Measurements from ENCODE around the gene STX1B. TPM values are rescaled to one million over a fixed set of nuclear protein-coding genes. Genes with fewer than 3 reads are reported as not detected.

STX1B gene
- polyA plus RNA-seq, 1 donor (not counting 4 experiments of a cell fraction or from before 2014, with no cell fraction given), result 0.34 TPM

DNA sequence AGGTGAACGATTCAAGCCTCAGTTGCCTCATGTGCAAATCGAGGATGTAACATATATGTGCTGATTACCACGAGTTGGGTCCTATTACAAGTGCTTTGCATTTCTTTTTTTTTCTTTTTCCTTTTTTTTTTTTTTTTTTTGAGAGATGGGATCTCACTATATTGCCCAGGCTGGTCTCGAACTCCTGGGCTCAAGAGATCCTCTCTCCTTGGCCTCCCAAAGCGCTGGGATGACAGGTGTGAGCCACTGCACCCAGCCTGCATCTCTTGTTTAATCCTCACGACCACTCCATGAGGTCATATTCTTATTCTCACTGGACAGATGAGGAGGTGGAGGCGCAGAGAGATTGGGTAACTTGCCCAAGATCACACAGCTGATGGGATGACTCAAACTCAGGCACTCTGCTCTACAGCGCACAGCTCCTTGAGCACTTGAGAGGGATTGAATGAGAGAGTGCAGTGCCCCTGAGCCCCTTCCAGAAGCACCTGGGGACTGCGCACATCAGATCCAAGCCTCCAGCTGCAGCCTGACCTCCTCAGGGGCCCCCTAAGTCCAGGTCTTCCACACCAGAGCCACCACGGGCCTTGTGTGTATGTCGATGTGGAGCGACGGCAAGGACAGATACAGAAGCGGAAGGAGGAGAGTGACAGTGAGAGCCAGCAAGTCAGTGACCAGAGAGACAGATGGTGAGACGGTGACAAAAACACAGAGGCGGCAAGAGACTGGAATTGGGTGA lies 4.9 kb downstream of the STX1B start:
- peaks cover 10% of the 10 kb centered on the region for H3K27me3 ChIP-seq (ENCODE audit: control insufficient read depth, extremely low read depth, insufficient read depth, low read length)
- peaks cover 3% of the 10 kb centered on the region for H3K9me1 ChIP-seq (ENCODE audit: control insufficient read depth, extremely low read depth, insufficient read depth, low read length)
- FAIRE-seq, result no peak
- H3K4me2 ChIP-seq (ENCODE audit: control insufficient read depth, extremely low read depth, insufficient read depth, low read depth, low read length), result no peak overlapping the region
- DNase-seq (ENCODE audit: low read depth, low spot score), result no peak
- no peak overlapping the region for H2AFZ ChIP-seq (ENCODE audit: control insufficient read depth, low read length)
- H3K79me2 ChIP-seq (ENCODE audit: control insufficient read depth, insufficient read depth, low read length), result no peaks in the 10 kb centered on the region
- no peaks in the 10 kb centered on the region for H3K9me3 ChIP-seq (ENCODE audit: control insufficient read depth, low read depth, low read length)
- TF ChIP-seq, protein P1, sequence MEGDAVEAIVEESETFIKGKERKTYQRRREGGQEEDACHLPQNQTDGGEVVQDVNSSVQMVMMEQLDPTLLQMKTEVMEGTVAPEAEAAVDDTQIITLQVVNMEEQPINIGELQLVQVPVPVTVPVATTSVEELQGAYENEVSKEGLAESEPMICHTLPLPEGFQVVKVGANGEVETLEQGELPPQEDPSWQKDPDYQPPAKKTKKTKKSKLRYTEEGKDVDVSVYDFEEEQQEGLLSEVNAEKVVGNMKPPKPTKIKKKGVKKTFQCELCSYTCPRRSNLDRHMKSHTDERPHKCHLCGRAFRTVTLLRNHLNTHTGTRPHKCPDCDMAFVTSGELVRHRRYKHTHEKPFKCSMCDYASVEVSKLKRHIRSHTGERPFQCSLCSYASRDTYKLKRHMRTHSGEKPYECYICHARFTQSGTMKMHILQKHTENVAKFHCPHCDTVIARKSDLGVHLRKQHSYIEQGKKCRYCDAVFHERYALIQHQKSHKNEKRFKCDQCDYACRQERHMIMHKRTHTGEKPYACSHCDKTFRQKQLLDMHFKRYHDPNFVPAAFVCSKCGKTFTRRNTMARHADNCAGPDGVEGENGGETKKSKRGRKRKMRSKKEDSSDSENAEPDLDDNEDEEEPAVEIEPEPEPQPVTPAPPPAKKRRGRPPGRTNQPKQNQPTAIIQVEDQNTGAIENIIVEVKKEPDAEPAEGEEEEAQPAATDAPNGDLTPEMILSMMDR (optimal IDR thresholded peaks at IDR 0.05 in 1 of 3, IDR thresholded peaks at IDR 0.05 in 1 of 3, conservative IDR thresholded peaks at IDR 0.05 in 1 of 3; ENCODE audit: extremely low read depth in 1 of 3, insufficient read depth in 2 of 3, low read length in 3 of 3), result no peak
- no peak for TF ChIP-seq EZH2 (IDR thresholded peaks at IDR 0.05; ENCODE audit: low read length)
- no peaks in the 10 kb centered on the region for H3K36me3 ChIP-seq (ENCODE audit: control insufficient read depth in 2 of 2, extremely low read depth in 1 of 2, insufficient read depth in 2 of 2, low read length in 2 of 2)
- no peak overlapping the region for H3K9ac ChIP-seq (ENCODE audit: control insufficient read depth, extremely low read depth, insufficient read depth, low read length)
- dilution Hi-C loops (cut with MboI; ENCODE audit: extremely low pct_ligation_motif_present, low sequenced_read_pairs), result no loop called here
- no peak overlapping the region for H3K27ac ChIP-seq (ENCODE audit: control insufficient read depth, insufficient read depth, low read length)
- no peak overlapping the region for H3K4me3 ChIP-seq (ENCODE audit: control insufficient read depth in 2 of 3, extremely low read depth in 1 of 3, insufficient read depth in 2 of 3, low read depth in 1 of 3, low read length in 3 of 3)
- no peaks in the 10 kb centered on the region for H4K20me1 ChIP-seq (ENCODE audit: control insufficient read depth, extremely low read depth, insufficient read depth, low read length)
- H3K4me1 ChIP-seq (ENCODE audit: control insufficient read depth, extremely low read depth, insufficient read depth, low read length), result peaks cover 24% of the 10 kb centered on the region

DNA sequence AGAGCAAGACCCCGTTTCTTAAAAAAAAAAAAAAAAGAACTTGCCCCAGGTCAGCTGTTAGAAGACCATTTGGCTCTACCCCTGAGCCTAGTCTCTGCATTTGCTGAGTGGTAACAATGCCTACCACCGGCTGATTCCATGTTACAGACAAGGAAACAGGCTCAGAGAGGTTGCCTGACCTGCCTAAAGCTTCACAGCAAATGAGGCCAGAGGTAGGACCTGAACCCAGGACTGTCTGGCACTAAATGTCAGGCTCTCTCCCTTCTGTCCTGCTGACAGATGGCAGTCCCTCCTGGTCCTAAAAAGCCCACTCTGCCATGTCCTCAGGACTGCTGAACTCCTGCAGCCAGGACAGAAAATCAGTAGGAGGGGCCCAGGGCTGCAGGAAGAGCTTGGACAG lies 5.8 kb downstream of the STX1B start:
- no peak overlapping the region for H3K4me2 ChIP-seq (ENCODE audit: control insufficient read depth, extremely low read depth, insufficient read depth, low read depth, low read length)
- DNase-seq (ENCODE audit: low read depth, low spot score), result no peak
- H3K27ac ChIP-seq (ENCODE audit: control insufficient read depth, insufficient read depth, low read length), result no peak overlapping the region
- H3K9me1 ChIP-seq (ENCODE audit: control insufficient read depth, extremely low read depth, insufficient read depth, low read length), result peaks cover 3% of the 10 kb centered on the region
- no peaks in the 10 kb centered on the region for H3K9me3 ChIP-seq (ENCODE audit: control insufficient read depth, low read depth, low read length)
- H4K20me1 ChIP-seq (ENCODE audit: control insufficient read depth, extremely low read depth, insufficient read depth, low read length), result no peaks in the 10 kb centered on the region
- no peaks in the 10 kb centered on the region for H3K36me3 ChIP-seq (ENCODE audit: control insufficient read depth in 2 of 2, extremely low read depth in 1 of 2, insufficient read depth in 2 of 2, low read length in 2 of 2)
- H3K79me2 ChIP-seq (ENCODE audit: control insufficient read depth, insufficient read depth, low read length), result no peaks in the 10 kb centered on the region
- TF ChIP-seq, protein P1 (optimal IDR thresholded peaks at IDR 0.05 in 1 of 3, IDR thresholded peaks at IDR 0.05 in 1 of 3, conservative IDR thresholded peaks at IDR 0.05 in 1 of 3; ENCODE audit: extremely low read depth in 1 of 3, insufficient read depth in 2 of 3, low read length in 3 of 3), result no peak
- no peak for TF ChIP-seq EZH2 (IDR thresholded peaks at IDR 0.05; ENCODE audit: low read length)
- H3K4me1 ChIP-seq (ENCODE audit: control insufficient read depth, extremely low read depth, insufficient read depth, low read length), result peaks cover 24% of the 10 kb centered on the region
- no peak for FAIRE-seq
- H3K9ac ChIP-seq (ENCODE audit: control insufficient read depth, extremely low read depth, insufficient read depth, low read length), result no peak overlapping the region
- H3K4me3 ChIP-seq (ENCODE audit: control insufficient read depth in 2 of 3, extremely low read depth in 1 of 3, insufficient read depth in 2 of 3, low read depth in 1 of 3, low read length in 3 of 3), result no peak overlapping the region
- peaks cover 4% of the 10 kb centered on the region for H3K27me3 ChIP-seq (ENCODE audit: control insufficient read depth, extremely low read depth, insufficient read depth, low read length)
- dilution Hi-C loops (cut with MboI; ENCODE audit: extremely low pct_ligation_motif_present, low sequenced_read_pairs), result no loop called here
- H2AFZ ChIP-seq (ENCODE audit: control insufficient read depth, low read length), result no peak overlapping the region
